Activated CD8-positive, alpha-beta memory T cell treated with anti-CD3 and anti-CD28 coated beads for 24 hours (primary cell): Measurements from ENCODE around the gene CEP192.

ENCODE experiments used
- DNase-seq: peaks from one replicate; pipeline ENCODE4 v3.0.0-alpha.2; 2020

Gene CEP192

DNA sequence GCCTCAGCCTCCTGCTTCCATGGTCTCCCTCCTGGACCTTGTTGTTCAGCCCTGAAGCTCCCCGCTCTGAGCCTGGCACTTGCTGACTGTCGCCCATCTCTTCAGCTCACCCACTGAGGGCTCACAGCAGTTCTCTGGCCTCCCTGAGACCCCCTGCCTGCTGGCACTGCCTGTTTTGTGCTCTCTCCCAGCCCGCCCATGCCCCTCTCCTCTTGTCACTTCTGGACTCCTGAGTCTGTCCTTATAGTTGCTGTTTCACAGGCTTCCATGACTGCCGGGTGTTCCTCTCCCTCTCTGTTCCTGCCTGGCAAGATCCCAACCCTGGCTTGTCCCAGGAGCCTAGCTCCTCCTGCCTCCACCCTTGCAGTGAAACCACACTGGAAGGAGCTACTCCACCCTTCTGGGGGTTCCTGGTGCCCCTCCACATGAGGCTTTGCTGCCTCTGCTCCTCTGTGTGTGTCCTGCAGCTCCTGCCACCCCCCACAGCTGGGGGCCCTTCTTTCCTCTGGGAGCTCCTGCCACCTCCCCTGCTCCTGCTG is 110.6 kb downstream of the CEP192 start:
- DNase-seq, result no peak

DNA sequence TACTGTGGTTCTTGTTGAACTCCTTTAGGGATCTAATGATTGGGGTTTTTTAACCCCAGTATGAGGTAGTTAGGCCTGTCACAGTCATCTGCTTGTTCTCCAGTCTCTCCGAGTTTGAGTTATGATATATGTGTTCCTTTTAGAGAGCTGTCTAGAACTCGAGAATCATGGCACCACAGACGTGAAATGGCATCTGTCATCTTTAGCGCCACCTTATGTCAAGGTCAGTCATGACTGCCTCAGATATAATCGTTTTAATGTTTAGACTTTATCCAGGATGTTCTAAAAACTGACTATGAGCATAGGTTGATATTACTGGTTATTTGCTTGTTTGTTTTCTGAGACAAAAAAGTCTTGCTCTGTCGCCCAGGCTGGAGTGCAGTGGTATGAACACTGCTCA is 112.2 kb downstream of the CEP192 start:
- DNase-seq, result no peak

DNA sequence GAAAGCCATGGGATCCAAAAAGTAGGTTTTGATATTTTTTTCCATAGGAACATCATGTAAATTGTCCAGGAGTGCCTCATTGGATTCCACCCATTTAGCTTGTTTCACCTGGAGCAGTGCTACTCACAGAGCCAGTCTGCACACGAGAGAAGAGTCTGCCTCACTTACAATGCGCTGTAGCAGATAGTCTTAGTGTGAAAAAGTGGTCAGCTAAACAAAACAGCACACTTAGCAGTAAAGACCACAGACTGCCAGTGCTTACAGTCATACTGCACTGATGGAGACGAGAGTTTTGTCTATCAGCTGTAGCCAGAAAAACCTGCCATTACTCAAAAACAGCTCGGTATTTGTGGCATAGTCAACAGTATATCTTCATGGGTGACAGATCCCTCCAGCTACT is 113.9 kb downstream of the CEP192 start:
- no peak for DNase-seq

DNA sequence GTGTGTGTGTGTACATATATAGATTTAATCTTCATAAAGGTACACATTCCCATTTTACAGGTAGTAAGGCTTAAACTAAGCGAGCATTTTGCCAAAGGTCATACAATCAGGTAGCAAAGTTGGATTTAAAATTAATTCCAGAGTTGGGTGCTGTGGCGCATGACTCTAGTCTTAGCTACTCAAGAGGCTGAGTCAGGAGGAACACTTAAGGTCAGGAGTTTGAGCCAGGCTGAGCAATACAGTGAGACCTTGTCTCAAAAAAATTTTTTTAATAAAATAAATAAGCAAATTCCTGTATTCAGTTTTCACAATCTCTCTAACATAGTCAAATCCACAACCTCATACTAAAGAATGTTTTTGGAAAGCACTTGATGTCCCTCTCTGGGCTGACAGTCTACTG is 115.9 kb downstream of the CEP192 start:
- DNase-seq, result no peak

DNA sequence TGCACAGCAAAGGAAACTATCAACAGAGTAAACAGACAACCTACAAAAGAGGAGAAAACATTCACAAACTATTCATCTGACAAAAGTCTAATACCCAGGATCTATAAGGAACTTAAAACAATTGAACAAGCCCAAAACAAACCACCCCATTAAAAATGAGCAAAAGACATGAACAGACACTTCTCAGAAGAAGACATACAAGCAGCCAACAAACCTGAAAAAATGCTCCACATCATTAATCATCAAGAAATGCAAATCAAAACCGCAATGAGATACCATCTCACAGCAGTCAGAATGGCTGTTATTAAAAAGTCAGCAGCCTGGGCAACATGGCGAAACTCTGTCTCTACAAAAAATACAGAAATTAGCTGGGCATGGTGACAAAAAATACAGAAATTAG is 117.2 kb downstream of the CEP192 start:
- DNase-seq, result no peak

DNA sequence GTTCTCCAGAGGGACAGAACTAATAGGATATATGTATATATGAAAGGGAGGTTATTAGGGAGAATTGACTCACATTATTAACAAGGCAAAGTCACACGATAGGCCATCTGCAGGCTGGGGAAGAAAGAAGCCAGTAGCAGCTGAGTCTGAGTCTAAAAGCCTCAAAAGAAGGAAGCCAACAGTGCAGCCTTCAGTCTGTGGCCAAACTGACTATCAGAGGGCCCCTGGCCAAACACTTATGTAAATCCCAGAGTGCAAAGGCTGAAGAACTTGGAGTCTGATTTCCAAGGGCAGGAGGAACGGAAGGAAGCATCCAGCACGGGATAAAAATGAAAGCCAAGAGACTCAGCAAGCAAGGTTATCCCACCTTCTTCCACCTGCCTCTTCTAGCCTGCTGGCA is 119.4 kb downstream of the CEP192 start:
- DNase-seq, result no peak

DNA sequence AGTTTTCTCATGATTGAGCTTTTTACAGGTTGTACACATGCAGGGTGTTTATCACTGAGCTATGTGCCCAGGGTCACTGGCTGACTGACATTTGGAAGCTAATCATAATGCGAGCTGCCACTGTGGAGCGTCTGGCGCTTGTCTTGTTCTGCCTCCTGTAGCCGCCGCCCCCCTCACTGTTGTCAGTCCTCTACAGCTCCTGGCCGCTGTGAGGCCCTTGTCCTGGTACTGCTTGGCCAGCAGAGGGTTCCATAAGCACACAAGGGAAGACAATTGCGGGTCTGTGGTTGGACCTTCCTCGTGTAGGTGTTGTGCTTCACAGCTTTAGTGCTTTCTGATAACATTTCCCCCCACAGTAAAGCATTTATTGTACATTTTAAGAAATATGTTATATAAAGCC is 121.8 kb downstream of the CEP192 start:
- DNase-seq, result no peak

DNA sequence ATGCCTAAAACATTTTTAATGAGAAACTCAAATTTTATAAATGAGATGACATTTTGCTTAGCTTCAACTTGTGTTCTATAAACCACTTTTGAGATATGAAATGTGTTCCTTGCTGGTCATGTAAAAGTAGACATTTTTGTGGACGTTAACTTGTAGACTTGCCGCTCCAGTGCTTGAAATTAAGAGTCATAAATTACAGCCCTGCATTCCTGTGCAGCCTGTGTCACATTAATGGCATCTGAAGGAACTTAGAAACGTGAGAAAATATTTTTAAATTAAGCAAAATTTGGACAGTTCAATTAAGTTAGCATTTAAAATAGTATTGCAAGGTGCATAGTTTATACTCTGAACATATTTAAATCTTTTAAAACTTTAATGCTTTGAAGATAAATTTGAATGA is 129.1 kb downstream of the CEP192 start:
- DNase-seq, result no peak

DNA sequence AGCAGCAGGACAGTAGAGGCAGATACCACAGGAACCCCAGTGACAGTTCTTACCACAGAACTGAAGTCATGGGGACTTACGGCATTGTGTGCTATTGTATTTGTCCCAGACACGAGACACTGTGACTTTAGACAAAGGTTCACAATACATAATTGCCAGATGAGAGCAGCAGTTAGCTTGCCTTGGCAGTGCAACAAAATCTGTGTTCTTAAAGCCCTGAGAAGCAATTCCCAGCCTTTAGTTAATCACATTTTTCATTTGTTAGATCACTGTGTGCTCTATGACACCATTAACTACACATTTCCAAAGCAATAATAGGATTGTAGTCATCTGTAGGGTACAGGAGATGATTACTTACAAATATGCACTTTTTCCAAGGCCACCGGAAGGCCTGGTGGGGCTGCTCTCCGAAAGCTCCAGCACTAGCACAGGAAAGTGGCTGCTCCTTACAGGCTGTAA is 129.8 kb downstream of the CEP192 start:
- DNase-seq, result no peak

DNA sequence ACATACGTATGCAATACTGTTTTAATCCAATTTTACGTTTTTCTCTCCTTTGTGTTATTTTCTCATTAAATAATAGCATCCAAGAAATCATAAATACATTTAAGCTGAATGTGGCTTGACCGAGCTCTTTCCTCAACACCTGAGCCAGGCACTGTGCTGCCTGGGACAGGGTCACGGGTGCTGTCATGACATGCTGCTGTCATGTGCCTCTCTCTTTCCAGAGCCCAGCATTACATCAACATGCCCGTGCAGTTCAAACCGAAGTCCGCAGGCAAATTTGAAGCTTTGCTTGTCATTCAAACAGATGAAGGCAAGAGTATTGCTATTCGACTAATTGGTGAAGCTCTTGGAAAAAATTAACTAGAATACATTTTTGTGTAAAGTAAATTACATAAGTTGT is 133.2 kb downstream of the CEP192 start:
- DNase-seq, result no peak

DNA sequence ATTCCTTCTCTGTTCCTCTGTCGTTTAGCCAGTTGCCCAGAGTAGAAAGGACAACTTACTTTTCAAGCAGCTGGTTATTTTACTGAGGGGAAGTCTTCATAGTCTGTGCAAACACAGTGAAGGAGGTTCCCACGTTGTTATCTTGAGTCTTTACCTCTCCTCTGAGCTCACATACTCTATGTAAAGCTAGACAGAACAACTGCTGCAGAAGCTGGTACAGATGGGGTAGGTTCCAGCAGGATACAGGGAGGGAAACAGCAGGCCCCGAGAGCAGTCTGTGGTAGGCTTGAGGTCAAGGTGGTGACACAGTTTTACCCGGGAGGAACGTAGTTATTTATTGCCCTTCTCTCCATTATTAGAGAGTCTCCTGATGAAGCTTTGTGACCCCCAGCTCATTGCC is 134.0 kb downstream of the CEP192 start:
- no peak for DNase-seq

DNA sequence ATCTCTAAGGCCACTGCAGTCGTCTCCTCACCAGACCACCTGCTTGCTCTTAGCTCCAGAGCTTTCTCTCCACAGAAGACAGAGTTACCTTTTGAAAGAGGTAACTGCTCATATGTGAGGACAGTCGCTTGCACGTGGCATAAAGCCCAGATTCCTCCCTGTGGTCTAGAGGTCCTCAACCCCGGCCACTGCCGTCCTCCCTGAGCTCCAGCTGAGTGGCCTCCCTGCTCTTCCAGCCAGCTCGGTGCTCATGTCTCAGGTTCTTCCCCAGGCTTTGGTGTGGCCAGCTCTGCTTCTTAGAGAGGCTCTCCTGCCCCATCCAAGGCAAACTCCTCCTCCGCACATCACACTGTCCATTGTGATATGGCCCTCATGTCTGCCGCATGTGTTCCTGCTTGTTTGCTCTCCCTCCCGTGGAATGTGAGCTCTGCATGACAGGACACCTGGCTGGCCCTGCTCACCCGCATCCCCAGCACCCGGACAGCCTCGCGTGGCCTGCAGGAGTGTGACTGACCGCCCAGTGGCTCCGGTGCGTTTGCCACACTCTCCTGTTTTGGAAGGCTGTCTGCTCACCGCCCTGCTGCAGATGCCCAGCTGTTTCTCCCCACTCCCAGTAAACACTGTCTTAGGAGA is 135.9 kb downstream of the CEP192 start:
- no peak for DNase-seq

DNA sequence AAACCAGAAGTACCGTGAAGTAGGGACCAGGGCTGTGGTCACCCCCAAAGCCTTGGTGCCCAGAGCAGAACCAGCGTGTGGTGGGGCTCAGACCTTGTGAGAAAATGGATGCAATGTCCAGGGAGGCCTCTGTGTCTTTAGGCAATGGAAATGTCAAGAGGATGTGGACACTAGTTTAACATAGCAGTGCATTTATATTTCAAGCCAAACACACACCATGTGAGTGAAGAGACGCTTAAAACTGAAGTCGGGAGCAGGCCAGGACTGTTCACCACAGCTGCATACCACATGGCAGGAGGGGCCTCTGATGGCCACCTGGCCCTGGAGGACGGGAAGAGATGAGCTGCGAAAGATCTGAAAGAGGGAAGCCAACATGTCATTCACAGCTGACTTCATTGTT is 140.1 kb downstream of the CEP192 start:
- DNase-seq, result no peak

DNA sequence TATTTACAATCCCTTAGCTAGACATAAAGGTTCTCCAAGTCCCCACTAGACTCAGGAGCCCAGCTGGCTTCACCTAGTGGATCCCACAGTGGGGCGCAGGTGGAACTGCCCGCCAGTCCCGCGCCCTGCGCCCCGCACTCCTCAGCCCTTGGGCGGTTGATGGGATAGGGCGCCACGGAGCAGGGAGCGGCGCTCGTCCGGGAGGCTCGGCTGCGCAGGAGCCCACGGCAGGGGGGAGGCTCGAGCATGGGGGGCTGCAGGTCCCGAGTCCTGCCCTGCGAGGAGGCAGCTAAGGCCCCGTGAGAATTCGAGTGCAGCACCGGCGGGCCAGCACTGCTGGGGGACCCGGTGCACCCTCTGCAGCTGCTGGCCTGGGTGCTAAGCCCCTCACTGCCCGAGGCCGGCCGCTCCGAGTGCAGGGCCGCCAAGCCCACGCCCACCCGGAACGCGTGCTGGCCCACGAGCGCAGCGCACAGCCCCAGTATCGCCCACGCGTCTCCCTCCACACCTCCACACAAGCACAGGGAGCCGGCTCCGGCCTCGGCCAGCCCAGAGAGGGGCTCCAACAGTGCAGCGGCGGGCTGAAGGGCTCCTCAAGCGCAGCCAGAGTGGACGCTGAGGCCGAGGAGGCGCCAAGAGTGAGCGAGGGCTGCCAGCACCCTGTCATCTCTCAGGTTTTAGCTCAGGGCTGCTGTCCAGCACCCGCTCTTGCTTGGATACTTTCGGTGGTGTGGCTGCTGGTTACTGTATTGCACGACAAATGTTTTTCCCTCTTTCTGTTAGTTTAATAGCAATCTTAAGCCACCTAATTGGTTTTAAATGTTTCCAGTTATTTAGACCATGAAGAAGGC is 143.6 kb downstream of the CEP192 start:
- DNase-seq, result no peak

DNA sequence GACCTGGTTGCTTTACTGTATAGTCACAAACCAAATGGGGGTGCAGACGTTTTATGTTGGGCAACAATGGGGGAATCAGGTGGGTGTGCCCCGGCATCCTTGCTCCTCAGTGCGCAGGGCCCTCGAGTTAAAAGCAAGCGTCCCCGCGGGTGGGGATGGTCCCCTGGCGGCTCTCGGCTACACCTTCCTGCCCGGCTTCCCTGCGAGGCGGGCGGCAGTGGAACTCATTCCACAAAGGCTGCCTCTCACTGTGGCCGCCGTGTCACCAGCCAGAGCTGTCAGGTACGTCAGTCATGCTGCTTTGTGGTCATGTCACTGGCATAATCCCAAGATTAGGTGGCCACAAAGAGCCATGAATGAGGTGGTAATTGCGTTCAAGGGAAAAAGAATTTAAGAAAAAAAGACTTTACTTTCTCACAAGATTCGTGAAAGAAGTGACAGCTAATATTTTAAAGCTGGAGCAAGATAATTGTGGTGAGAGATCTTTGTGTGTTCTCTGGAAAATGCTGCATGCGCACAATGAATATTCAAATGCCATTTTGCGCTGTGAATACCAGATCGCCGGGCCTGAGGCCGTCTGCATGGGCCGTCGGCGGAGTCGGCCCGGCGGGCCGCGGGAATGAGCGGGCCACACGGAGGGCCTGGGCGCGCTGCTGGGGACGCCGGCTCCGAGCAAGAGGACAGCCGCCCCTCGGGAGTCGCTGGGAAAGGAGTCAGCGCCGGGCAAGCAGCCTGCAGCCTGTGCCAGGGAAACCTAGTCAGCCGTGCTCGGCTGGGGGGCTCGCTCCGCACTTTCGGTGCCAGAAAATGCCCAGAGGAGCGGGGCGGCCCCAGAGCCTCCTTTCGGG is 145.1 kb downstream of the CEP192 start:
- DNase-seq, result no peak

DNA sequence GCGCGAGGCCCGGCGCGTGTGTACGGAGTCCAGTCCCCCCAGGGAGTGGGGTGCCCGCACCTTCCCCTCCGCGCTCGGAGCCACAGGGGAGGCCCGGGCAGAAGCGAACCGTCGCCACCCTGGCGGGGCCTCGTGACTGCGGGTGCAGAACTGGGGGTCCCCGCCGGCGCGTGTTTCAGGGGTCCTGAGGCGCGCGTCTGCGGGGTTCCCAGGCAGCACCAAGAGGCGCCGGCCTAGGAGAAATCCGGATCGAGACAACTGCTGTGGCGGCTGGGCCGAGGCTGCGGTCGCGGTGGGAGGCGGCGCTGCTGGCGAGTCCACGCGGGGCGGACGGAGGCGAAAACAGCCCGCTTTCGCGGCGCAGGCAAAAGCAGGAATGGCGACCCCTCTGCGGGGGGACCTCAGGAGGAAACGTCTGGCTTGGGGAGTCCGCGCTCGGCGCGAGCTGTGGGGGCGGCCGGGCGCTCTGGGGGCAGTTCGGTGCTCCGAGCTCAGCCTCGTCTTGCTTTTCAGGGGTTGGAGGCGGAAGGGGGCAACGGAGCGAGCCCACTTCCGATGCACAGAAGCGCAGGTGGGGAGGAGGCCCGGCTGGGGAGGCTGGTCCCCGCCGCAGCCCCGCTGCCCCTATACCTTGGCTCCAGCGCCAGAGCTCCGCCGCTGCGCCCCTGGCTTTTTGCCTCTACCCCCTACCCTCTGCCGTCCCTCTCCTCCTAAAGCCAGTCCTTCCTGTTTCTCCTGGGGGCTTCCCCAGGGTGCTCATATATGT is 145.9 kb downstream of the CEP192 start:
- peak; percentile 81 for DNase-seq

DNA sequence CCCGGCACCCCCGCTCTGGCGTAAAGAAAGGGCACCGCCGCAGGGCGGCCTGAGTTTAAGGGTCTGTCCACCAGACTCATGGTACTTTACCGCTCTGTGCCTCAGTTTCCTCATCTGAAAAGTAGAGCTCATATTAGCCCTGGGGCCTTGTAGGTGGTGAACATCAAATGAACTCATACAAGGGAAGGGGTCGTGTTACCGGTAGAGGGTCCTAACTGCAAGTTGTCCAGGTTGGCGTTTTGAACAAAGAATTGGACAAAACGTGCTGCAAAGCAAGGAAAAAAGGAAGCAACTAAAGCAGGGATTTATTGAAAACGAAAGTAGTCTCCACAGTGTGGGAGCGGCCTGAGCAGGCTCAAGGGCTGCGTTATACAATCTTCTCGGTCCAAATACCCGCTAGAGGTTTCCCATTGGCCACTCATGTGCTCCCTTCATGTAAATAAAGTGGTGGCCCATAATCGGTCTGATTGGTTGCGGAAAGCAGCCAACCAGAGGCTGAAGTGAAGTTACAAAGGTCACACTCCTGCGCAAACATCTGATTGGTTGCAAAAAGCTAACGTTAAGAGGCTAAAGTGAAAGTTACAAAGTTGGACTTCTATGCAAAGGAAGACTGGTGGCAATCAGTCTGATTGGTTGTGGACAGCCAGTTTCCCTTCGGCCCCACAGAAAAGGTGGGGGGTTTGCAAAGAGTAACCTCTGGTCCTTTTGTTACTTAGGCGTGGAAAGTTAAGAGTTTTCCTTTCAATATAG is 146.7 kb downstream of the CEP192 start:
- DNase-seq, result peak; percentile 72

DNA sequence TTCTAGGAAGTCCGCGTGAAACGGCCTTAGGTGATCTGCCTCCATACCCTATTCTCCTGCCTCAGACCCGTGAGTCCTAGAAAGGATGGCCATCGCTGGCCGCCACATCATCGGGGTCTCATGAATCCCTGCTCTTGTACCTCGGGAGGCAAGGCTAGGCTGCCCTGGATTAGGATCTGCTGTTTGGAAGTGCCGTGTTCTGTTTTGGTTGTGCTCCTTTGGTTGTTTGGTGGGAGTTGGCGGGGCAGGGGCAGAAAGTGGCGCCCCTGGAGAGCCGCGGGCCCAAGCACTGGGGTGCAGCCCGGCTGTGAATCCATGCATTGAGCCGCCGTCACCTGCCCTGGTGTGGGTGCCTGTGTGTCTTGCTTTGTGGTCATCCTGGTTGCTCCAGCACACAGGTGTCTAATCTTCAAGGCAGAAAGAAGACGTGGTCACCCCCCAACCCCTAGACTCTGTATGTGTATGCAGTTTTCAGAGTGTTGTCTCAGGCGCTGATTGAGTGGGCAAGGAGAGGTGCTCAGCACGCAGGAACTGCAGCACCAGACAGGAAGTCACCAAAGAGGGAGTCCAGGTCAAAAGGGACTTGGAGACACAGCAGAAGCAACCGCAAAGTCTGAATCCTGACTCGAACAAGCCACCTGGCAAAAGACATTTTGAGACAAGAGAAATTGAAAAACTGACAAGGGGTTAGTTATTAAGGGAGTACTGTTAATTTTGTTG is 147.4 kb downstream of the CEP192 start:
- no peak for DNase-seq

DNA sequence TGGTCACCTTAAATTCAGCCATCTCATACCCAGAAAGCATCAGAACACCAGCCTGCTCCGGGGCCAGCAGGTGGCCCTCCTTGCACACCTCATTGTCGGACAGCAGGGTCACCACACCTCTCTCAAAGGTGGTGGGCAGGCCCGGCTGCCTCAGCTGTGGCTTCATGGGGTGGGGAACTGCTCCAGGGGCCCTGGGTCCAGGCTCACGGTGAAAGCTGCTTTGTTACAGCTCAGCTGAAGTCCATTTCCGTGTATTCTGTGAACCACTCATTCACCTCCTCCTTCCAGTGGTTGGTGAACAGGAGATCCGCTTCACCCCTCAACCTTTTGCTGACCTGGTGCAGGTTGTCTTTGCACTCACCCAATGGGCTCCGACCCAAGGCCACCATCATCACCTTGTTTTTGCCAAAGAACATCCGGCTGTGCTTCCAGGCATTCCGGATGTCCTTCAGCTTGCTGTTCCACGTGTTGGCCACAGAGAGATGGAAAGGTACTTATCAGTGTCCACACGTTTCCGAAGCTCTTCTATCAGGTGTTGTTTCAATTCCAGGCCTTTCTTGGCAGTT is 148.8 kb downstream of the CEP192 start:
- DNase-seq, result no peak

DNA sequence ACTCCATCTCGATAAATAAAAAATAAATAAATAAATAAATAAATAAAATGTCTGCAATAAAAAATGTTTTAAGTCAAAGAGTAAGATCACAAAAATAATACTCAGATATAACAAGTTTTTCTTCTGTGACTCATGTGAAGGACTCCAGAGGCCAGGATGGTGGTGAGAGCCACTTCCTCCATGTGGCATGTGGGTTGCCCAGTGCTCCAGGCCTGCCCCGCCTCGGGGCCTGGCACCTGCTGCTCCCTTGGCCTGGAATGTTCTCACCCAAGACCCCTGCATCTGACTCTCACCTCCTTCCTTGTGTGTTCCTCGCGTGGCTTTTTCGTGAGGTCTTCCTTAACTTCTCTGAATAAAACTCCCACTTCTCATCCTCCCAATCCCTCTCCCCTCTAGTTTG is 150.0 kb downstream of the CEP192 start:
- no peak for DNase-seq
